HG02943 (cell line): ENCODE results near the gene TTC34.
"Not testable (repeated sequence)": the region's sequence is repeated elsewhere in the genome, so short reads cannot be mapped to it uniquely, and the experiment has no call there.

ENCODE experiments used
- ATAC-seq: cut with Tn5 transposase; IDR thresholded peaks from one replicate; pipeline ENCODE4 v1.9.1; 2021; ENCODE audit warnings: mild to moderate bottlenecking, low read depth, moderate library complexity; ENCODE audit not compliant: unreplicated experiment

TTC34 gene

DNA sequence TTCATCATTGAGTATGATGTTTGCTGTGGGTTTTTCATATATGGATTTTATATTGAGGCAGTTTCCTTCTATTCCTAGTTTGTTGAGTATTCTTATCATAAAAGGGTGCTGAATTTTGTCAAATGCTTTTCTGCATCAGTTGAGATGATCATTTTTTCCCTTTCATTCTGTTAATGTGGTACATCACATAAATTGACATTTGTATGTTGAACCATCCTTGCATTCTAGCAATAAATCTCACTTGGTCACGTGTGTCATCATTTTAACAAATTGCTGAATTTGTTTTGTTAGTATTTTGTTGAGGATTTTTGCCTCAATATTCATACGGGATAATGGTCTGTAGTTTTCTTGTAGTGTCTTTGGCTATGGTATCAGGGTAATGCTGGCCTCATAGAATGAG lies 19.9 kb downstream of the TTC34 start:
- ATAC-seq = no peak

DNA sequence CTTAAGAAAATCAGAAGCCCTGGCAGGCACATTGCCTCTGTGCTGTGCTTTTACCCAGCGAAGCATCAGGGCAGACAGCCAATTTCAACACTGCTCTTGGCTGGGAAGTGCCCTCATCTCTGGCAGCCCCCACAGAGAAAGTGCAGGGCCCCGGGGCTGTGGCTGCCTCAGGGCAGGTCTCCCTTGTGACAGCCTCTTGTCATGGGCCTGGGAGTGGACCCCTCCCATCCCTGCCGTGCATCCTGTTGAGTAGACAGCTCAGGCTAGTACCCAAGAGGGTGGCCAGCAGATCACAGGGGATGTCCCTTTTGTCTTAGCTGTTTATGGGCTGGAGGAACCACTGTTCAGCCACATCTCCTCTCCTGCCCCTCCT lies 23.3 kb downstream of the TTC34 start:
- no peak for ATAC-seq

DNA sequence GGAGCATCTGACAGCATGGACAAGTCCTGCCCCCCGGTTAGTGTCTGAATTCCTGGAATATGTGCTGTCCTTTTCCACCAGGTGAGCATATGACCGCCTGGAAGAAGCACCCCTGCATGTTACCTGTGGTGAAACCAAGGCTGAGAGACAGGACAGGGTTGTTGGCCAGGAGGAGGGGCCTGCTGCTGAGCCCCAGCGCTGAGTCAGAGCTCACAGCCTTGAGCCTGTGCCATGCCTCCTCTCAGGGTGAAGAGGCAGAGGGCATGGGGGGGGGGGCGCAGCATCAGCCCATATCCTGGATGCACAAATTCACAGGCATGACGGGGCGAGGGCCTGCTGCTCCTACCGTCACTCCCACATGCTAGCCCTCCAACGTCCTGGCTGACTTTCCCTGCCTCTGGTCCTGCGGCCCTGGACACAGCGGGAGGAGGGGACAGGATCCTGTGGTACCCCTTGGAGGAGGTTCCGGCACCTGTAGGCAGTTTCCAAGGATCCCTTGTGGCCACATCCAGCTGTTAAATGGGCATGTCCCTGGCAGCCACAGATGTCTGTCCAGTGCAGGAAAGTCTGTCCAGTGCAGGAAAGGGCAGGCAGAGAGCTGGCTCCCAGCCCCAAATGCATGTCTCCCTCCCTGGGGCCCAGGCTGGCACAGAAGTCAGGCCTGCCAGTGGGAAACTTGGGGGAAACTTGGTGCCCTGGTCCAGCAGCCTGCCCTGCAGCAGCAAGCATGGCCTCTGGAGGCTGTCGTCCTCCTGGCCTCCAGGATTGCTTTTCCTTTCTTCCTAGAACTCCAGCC lies 23.9 kb downstream of the TTC34 start:
- ATAC-seq = no peak

DNA sequence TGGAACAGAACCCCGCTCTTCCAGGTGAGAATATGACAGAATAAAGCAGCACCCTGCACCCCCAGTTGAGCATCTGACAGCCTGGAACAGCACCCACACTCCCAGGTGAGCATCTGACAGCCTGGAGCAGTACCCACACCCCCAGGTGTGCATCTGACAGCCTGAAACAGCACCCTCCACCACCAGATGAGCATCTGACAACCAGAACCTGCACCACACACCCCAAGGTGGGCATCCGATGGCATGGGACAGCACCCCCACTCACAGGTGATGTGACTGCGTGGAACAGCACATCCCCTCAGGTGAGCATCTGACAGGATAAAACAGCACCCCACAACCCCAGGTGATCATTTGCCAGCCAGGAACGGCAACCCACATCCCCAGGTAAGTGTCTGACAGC lies 26.2 kb downstream of the TTC34 start:
- ATAC-seq = not testable (repeated sequence)

DNA sequence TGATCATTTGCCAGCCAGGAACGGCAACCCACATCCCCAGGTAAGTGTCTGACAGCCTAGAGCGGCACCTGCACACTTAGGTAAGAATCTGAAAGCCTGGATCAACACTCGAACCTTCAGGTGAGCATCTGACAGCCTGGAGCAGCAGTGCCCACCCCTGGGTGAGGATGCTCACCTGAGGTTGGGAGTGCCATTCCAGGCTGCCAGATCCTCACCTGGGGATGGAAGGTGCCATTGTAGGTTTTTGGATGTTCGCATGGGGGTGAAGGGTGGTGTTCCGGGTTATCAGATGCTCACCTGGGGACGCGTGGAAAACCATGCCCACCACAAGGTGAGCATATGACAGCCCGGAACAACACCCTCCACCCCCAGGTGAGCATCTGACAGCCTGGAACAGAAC lies 33.4 kb downstream of the TTC34 start:
- ATAC-seq = not testable (repeated sequence)

DNA sequence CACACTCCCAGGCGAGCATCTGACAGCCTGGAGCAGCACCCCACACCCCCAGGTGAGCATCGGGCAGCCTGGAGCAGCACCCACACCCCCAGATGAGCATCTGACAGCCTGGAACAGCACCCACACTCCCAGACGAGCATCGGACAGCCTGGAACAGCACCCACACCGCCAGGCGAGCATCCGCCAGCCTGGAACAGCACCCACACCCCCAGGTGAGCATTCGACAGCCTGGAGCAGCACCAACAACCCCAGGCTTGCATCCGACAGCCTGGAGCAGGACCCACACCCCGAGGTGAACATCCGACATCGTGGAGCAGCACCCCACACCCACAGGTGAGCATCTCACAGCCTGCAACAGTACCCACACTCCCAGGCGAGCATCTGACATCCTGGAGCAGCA lies 42.1 kb downstream of the TTC34 start:
- not testable (repeated sequence) for ATAC-seq

DNA sequence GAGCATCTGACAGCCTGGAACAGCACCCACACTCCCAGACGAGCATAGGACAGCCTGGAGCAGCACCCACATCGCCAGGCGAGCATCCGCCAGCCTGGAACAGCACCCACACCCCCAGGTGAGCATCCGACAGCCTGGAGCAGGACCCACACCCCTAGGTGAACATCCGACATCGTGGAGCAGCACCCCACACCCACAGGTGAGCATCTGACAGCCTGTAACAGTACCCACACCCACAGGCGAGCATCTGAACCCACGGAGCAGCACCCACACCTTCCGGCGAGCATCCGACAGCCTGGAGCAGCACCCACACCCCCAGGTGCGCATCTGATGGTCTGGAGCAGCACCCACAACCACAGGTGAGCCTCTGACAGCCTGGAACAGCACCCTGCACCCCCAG lies 44.0 kb downstream of the TTC34 start:
- not testable (repeated sequence) for ATAC-seq

DNA sequence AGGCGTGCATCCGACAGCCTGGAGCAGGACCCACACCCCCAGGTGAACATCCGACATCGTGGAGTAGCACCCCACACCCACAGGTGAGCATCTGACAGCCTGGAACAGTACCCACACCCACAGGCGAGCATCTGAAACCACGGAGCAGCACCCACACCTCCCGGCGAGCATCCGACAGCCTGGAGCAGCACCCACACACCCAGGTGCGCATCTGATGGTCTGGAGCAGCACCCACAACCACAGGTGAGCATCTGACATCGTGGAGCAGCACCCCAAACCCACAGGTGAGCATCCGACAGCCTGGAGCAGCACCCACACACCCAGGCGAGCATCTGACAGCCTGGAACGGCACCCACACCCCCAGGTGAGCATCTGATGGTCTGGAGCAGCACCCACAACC lies 46.1 kb downstream of the TTC34 start:
- ATAC-seq = not testable (repeated sequence)

DNA sequence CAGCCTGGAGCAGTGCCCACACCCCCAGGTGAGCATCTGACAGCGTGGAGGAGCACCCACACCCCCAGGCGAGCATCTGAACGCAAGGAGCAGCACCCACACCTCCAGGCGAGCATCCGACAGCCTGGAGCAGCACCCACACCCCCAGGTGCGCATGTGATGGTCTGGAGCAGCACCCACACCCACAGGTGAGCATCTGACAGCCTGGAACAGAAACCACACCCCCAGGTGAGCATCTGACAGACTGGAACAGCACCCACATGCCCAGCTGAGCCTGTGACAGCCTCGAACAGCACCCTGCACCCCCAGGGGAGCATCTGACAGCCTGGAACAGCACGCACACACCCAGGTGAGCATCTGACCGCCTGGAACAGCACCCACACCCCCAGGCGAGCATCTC lies 46.9 kb downstream of the TTC34 start:
- not testable (repeated sequence) for ATAC-seq

DNA sequence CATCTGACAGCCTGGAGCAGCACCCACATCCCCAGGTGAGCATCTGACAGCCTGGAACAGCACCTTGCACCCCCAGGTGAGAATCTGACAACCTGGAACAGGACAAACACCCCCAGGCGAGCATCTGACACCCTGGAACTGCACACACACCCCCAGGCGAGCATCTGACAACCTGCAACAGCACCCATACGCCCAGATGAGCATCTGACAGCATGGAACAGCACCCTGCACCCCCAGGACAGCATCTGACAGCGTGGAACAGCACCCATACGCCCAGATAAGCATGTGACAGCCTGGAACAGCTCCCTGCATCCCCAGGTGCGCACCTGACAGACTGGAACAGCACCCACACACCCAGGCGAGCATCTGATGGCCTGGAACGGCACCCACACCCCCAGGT lies 49.0 kb downstream of the TTC34 start:
- not testable (repeated sequence) for ATAC-seq

DNA sequence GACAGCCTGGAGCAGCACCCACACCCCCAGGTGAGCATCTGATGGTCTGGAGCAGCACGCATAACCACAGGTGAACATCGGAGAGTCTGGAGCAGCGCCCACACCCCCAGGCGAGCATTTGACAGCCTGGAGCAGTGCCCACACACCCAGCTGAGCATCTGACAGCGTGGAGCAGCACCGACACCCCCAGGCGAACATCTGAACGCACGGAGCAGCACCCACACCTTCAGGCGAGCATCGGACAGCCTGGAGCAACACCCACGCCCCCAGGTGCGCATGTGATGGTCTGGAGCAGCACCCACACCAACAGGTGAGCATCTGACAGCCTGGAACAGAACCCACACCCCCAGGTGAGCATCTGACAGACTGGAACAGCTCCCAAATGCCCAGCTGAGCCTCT lies 49.6 kb downstream of the TTC34 start:
- not testable (repeated sequence) for ATAC-seq

DNA sequence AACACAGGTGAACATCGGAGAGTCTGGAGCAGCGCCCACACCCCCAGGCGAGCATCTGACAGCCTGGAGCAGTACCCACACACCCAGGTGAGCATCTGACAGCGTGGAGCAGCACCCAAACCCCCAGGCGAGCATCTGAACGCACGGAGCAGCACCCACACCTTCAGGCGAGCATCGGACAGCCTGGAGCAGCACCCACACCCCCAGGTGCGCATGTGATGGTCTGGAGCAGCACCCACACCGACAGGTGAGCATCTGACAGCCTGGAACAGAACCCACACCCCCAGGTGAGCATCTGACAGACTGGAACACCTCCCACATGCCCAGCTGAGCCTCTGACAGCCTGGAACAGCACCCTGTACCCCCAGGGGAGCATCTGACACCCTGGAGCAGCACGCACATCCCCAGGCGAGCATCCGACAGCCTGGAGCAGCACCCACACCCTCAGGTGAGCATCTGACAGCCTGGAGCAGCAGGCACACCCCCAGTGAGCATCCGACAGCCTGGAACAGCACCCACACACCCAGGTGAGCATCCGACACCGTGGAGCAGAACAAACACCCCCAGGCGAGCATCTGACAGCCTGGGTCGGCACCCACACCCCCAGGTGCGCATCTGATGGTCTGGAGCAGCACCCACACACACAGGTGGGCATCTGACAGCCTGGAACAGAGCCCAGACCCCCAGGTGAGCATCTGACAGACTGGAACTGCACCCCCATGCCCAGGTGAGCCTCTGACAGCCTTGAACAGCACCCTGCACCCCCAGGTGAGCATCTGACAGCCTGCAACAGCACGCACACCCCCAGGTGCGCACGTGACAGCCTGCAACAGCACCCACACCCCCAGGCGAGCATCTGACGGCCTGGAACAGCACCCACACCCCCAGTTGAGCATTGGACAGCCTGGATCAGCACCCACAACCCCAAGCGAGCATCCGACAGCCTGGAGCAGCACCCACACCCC lies 50.4 kb downstream of the TTC34 start:
- not testable (repeated sequence) for ATAC-seq

DNA sequence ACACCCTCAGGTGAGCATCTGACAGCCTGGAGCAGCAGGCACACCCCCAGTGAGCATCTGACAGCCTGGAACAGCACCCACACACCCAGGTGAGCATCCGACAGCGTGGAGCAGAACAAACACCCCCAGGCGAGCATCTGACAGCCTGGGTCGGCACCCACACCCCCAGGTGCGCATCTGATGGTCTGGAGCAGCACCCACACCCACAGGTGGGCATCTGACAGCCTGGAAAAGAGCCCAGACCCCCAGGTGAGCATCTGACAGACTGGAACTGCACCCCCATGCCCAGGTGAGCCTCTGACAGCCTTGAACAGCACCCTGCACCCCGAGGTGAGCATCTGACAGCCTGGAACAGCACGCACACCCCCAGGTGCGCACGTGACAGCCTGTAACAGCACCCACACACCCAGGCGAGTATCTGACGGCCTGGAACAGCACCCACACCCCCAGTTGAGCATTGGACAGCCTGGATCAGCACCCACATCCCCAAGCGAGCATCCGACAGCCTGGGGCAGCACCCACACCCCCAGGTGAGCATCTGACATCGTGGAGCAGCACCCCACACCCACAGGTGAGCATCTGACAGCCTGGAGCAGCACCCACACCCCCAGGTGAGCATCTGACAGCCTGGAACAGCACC lies 51.3 kb downstream of the TTC34 start:
- ATAC-seq = not testable (repeated sequence)

DNA sequence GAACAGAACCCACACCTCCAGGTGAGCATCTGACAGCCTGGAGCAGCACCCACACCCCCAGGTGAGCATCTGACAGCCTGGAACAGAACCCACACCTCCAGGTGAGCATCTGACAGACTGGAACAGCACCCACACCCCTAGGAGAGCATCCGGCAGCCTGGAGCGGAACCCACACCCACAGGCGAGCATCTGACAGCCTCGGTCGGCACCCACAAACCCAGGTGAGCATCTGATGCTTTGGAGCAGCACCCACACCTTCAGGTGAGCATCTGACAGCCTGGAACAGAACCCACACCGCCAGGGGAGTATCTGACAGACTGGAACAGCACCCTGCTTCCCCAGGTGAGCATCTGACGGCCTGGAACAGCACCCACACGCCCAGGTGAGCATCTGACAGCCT lies 52.9 kb downstream of the TTC34 start:
- not testable (repeated sequence) for ATAC-seq

DNA sequence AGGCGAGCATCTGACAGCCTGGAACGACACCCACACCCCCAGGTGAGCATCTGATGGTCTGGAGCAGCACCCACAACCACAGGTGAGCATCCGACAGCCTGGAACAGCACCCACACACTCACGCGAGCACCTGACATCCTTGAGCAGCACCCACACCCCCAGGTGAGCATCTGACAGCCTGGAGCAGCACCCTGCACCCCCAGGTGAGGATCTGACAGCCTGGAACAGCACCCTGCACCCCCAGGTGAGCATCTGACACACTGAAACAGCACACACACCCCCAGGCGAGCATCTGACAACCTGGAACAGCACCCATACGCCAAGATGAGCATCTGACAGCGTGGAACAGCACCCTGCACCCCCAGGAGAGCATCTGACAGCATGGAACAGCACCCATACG lies 106.7 kb downstream of the TTC34 start:
- not testable (repeated sequence) for ATAC-seq

DNA sequence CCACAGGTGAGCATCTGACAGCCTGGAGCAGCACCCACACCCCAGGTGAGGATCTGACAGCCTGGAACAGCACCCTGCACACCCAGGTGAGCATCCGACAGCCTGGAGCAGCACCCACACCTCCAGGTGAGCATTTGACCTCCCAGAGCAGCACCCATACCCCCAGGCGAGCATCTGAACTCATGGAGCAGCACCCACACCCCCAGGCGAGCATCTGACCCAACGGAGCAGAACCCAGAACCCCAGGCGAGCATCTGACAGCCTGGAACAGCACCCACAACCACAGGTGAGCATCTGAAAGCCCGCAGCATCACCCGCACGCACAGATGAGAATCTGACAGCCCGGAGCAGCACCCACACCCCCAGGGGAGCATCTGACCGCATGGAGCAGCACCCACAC lies 111.3 kb downstream of the TTC34 start:
- ATAC-seq = not testable (repeated sequence)

DNA sequence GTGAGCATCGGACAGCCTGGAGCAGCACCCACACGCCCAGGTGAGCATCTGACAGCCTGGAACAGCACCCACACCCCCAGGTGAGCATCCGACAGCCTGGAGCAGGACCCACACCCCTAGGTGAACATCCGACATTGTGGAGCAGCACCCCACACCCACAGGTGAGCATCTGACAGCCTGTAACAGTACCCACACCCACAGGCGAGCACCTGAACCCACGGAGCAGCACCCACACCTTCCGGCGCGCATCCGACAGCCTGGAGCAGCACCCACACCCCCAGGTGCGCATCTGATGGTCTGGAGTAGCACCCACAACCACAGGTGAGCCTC lies 113.2 kb downstream of the TTC34 start:
- not testable (repeated sequence) for ATAC-seq

DNA sequence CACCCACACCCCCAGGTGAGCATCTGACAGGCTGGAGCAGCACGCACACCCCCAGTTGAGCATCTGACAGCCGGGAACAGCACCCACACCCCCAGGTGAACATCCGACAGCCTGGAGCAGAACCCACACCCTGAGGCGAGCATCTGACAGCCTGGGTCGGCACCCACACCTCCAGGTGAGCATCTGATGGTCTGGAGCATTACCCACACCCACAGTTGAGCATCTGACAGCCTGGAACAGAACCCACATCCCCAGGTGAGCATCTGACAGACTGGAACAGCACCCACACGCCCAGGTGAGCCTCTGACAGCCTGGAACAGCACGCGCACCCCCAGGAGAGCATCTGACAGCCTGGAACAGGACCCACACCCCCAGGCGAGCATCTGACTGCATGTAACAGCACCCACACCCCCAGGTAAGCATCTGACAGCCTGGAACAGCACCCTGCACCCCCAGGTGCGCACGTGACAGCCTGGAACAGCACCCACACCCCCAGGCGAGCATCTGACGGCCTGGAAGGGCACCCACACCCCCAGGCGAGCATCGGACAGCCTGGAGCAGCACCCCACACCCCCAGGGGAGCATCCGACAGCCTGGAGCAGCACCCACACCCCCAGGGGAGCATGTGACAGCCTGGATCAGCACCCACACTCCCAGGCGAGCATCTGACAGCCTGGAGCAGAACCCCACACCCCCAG lies 113.7 kb downstream of the TTC34 start:
- ATAC-seq = not testable (repeated sequence)

DNA sequence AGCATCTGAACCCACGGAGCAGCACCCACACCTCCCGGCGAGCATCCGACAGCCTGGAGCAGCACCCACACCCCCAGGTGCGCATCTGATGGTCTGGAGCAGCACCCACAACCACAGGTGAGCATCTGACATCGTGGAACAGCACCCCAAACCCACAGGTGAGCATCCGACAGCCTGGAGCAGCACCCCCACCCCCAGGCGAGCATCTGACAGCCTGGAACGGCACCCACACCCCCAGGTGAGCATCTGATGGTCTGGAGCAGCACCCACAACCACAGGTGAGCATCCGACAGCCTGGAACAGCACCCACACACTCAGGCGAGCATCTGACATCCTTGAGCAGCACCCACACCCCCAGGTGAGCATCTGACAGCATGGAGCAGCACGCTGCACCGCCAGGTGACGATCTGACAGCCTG lies 114.3 kb downstream of the TTC34 start:
- ATAC-seq = not testable (repeated sequence)

DNA sequence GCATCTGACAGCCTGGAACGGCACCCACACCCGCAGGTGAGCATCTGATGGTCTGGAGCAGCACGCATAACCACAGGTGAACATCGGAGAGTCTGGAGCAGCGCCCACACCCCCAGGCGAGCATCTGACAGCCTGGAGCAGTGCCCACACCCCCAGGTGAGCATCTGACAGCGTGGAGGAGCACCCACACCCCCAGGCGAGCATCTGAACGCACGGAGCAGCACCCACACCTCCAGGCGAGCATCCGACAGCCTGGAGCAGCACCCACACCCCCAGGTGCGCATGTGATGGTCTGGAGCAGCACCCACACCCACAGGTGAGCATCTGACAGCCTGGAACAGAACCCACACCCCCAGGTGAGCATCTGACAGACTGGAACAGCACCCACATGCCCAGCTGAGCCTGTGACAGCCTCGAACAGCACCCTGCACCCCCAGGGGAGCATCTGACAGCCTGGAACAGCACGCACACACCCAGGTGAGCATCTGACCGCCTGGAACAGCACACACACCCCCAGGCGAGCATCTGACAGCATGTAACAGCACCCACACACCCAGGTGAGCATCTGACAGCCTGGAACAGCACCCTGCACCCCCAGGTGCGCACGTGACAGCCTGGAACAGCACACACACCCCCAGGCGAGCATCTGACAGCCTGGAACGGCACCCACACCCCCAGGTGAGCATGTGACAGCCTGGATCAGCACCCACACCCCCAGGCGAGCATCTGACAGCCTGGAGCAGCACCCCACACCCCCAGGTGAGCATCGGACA lies 115.2 kb downstream of the TTC34 start:
- not testable (repeated sequence) for ATAC-seq
